NCI-H2107 (cell line): ENCODE results near the gene BST2.
"Not testable (repeated sequence)": the region's sequence is repeated elsewhere in the genome, so short reads cannot be mapped to it uniquely, and the experiment has no call there.

Source experiments
- DNase-seq: peaks from one replicate; lab custom pipeline; 2025; lab: John Stamatoyannopoulos, UW

The BST2 gene

GRCh38 chr19:17389957-17390664 lies 15.3 kb downstream of the BST2 start:
- DNase-seq = no peak

- DNase-seq = no peak
Measured at GRCh38 chr19:17389288-17389687, 16.1 kb downstream of the BST2 start.

DNA sequence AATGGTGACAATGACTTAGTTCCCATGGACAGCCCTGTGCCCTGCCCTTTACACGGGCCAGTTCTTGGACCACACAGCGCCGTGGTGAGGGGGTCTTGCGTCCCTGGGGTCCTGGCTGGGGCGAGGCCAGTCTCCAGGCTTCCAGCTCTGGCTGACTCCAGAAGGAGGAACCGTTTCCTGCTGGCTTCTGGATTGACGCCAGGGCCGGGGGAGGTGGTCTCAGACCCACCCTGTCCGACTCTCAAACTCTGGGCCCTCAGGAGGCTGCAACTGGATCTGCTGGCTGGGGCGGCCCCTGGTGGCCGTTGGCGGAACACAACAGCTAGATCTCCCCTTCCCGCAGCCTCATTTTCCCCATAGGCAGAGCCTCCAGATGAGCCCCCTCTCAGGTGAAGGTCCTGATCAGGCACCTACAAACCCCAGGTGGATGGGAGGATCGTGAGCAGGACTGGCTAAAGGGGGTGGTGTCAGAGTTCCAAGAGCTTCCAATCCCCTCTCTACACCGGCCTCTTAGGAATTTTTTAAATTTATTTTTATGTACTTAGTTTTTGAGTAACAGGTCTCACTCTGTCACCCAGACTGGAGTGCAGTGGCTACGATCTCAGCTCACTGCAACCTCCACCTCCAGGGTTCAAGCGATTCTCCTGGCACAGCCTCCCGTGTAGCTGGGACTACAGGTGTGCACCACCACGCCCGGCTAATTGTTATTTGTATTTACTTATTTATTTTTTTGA lies 19.4 kb downstream of the BST2 start:
- no peak for DNase-seq

- DNase-seq = no peak
Measured at GRCh38 chr19:17380426-17381138, 24.8 kb downstream of the BST2 start.

- no peak for DNase-seq
Measured at GRCh38 chr19:17379221-17379631, 26.2 kb downstream of the BST2 start.

GRCh38 chr19:17378271-17378670 lies 27.2 kb downstream of the BST2 start:
- no peak for DNase-seq

DNA sequence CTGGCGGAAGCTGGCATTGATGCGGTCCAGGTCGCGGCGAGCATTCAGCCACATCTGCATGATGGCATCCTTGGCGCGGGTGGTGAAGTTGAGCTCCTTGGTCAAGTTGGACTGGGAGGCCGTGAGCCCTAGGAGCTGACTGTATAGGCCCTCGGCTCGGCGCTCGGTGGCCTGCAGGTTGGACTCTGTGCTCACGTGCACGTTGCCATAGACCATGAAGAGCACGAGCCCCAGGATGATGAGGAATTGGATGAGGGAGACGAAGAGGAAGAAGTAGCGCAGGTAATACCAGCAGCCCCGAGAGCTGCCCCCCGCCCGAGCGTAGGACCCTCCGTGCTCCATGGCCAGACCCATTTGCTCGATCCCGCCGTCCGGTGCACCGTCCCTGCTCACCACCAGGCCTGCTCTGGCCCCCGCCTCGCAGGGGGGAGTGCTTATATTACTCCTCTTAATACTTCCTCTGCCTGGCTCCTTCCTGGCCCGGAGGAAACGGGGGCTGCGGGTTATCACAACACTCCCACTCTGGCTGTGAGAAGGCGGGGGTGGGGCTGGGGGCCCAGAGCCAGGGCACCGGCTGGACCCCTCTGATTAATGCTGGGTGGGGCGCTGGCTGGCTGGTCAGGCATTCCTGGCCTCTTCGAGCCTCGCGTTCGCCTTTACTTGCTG lies 28.4 kb downstream of the BST2 start, which contains the start of gene PLVAP:
TSS of gene PLVAP (minus strand) at position 408 of the 666 bp plus-strand sequence. CDS start at position 354, 54 bp downstream.
- DNase-seq = no peak

GRCh38 chr19:17370026-17370587 lies 35.3 kb downstream of the BST2 start:
- DNase-seq = no peak

DNA sequence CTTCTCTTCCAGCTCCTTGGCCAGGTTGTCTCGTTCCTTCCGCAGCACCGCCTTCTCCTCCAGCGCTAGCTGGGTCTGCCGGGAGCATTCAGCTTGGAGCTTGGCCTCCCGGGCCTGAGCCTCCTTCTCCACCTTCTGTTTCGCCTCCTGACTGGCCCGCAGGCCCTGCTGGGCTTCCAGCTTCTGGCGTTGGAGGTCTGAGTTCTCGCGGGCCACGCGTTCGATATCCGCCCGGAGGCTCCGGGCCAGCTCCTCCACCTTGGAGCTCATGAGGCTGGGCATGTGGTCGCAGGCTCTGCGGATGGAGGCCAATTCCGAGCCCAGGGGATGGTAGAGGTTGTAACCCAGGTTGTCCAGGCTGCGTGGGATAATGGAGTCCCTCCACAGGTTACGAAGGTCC lies 40.1 kb downstream of the BST2 start:
- no peak for DNase-seq

DNA sequence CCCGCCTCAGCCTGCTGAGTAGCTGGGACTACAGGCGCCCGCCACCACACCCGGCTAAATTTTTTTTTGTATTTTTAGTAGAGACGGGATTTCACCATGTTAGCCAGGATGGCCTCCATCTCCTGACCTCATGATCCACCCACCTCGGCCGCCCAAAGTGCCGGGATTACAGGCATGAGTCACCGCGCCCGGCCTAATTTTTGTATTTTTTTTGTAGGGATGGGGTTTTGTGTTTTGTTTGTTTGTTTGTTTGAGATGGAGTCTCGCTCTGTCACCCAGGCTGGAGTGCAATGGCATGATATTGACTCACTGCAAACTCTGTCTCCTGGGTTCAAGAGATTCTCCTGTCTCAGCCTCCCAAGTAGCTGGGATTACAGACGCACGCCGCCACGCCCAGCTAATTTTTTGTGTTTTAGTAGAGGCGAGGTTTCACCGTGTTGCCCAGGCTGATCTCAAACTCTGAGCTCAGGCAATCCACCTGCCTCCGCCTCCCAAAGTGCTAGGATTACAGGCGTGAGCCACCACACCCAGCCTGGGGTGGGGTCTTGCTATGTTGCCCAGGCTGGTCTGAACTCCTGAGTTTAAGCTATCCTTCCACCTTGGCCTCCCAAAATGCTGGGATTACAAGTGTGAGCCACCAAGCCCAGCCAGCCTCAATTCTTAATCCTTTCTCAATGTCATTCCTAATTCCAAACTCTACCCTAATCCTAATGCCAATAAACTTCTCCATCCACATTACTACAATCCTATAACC lies 41.4 kb downstream of the BST2 start:
- DNase-seq = not testable (repeated sequence)

GRCh38 chr19:17359905-17360800 lies 45.3 kb downstream of the BST2 start:
- no peak for DNase-seq

- DNase-seq = no peak
Measured at GRCh38 chr19:17358395-17358794, 47.0 kb downstream of the BST2 start.

DNA sequence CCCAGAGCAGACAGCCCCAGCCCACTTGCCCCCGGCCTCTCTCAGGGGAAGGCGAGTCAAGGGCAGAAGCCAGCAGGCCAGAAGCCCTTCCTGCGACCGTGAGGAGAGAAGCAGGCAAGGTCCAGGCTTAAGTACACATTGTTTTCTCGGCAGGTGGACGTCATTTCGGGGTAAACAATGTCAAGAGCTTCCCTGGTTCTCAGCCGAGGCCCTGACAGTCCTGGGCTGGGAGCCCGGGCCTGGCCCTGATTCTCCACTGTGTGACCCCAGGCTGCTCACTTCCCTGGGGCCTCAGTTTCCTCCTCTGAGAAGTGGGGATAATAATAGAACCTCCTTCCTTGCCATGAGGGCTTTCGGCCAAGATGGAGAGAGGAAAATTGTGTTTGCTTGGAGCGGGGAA lies 47.7 kb downstream of the BST2 start:
- DNase-seq = no peak

DNA sequence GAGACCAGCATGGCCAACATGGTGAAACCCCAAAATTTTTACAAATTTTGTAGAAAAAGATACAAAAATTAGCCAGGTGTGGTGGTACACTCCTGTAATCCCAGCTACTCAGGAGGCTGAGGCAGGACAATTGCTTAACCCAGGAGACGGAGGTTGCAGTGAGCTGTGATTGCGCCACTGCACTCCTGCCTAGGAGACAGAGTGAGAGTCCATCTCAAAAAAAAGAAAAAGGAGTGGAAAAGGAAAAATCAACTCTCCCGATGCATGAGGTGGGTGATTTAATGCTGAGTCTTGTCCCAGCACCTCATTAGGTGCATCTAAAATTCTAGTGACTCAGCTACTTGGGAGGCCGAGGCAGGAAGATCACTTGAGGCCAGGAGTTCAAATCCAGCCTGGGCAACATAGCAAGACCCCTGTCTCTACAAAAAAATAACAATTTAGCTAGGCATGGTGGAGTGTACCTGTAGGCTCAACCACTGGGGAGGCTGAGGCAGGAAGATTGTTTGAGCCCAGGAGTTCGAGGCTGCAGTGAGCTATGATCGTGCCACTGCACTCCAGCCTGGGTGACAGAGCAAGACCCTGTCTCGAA lies 48.3 kb downstream of the BST2 start:
- no peak for DNase-seq

DNA sequence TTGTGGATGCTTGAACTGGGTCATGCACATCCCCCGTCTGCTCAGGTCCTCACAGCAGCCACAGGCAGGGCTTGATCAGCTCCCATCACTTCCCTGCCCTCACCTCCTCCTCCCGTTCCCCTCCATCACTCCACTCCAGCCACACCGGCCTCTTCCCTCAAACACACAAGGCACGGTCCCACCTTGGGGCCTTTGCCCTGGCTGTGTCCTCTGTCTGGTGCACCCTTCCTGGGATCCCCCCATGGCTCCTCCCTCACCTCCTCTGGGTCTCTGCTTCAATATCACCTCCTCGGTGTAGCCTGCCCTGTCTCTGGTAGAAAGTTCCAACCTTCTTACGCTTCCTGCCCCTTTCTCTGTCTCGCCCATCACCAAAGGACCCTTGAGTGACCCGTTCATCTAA lies 52.0 kb downstream of the BST2 start:
- no peak for DNase-seq
